IPS-18a (cell line): ENCODE results near the gene ZNF335.
A peak's percentile ranks its signal among the peaks of the same experiment; 100 is the strongest.

ENCODE experiments used
- H3K27ac ChIP-seq: one replicate; pipeline ENCODE4 v1.5.1; 2013; ENCODE audit warnings: low read length
- H3K27me3 ChIP-seq: one replicate; pipeline ENCODE4 v1.6.1; 2013; ENCODE audit warnings: mild to moderate bottlenecking, low read length; ENCODE audit not compliant: control insufficient read depth, insufficient read depth
- H3K36me3 ChIP-seq: one replicate; pipeline ENCODE4 v1.6.1; 2013; ENCODE audit warnings: low read depth, low read length; ENCODE audit not compliant: control insufficient read depth
- H3K4me1 ChIP-seq: one replicate; pipeline ENCODE4 v1.6.1; 2013; ENCODE audit warnings: low read depth, low read length; ENCODE audit not compliant: control insufficient read depth
- H3K4me3 ChIP-seq: one replicate; pipeline ENCODE4 v1.5.1; 2013; ENCODE audit warnings: low read length
- H3K9ac ChIP-seq: one replicate; pipeline ENCODE4 v1.6.1; 2013; ENCODE audit warnings: mild to moderate bottlenecking, low read length, moderate library complexity
- H3K9me3 ChIP-seq: one replicate; pipeline ENCODE4 v1.6.1; 2013; ENCODE audit warnings: low read depth, low read length; ENCODE audit not compliant: control insufficient read depth

Gene ZNF335

GRCh38 chr20:46010491-46011391, 38.7 kb upstream of the ZNF335 start:
- peaks cover 13% of the 10 kb centered on the region for H3K4me1 ChIP-seq

GRCh38 chr20:46009816-46010215, 37.8 kb upstream of the ZNF335 start:
- peaks cover 21% of the 10 kb centered on the region for H3K4me1 ChIP-seq
- peaks cover 21% of the 10 kb centered on the region for H3K27me3 ChIP-seq
- H3K9ac ChIP-seq = no peak overlapping the region
- no peak overlapping the region for H3K4me3 ChIP-seq
- no peaks in the 10 kb centered on the region for H3K9me3 ChIP-seq
- H3K27ac ChIP-seq = no peak overlapping the region
- no peaks in the 10 kb centered on the region for H3K36me3 ChIP-seq

More at GRCh38 chr20:46010491-46011391, 38.7 kb upstream of the ZNF335 start:
- H3K4me3 ChIP-seq = no peak overlapping the region
- no peak overlapping the region for H3K9ac ChIP-seq
- H3K9me3 ChIP-seq = no peaks in the 10 kb centered on the region
- no peaks in the 10 kb centered on the region for H3K36me3 ChIP-seq
- H3K27ac ChIP-seq = no peak overlapping the region
- peaks cover 24% of the 10 kb centered on the region for H3K27me3 ChIP-seq

- Histone ChIP-seq H3K4me3 (no peak overlapping the region), H3K27me3 (peaks cover 6% of the 10 kb centered on the region), H3K9ac (no peak overlapping the region), H3K9me3 (no peaks in the 10 kb centered on the region), H3K36me3 (no peaks in the 10 kb centered on the region), H3K4me1 (peaks cover 26% of the 10 kb centered on the region), H3K27ac (no peak overlapping the region)
These were observed 35.7 kb upstream of the ZNF335 start for GRCh38 chr20:46007671-46008070.

DNA sequence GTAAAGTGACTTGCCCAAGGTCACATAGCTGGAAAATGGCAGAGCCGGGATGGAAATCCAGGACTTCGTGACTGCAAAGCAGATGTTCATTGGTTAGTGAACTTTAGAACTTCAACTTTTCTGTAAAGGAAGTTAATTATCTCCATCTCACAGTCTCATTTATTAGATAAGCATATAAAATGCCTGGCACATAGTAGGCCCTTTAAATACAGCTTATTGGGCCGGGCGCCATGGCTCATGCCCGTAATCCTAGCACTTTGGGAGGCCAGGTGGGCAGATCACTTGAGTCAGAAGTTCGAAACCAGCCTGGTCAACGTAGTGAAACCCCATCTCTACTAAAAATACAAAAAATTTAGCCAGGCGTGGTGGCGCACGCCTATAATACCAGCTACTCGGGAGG, 35.0 kb upstream of the ZNF335 start:
- no peak overlapping the region for H3K9ac ChIP-seq
- H3K4me1 ChIP-seq = peaks cover 26% of the 10 kb centered on the region
- no peaks in the 10 kb centered on the region for H3K36me3 ChIP-seq
- H3K27ac ChIP-seq = no peak overlapping the region
- H3K27me3 ChIP-seq = no peaks in the 10 kb centered on the region
- H3K9me3 ChIP-seq = no peaks in the 10 kb centered on the region
- no peak overlapping the region for H3K4me3 ChIP-seq

DNA sequence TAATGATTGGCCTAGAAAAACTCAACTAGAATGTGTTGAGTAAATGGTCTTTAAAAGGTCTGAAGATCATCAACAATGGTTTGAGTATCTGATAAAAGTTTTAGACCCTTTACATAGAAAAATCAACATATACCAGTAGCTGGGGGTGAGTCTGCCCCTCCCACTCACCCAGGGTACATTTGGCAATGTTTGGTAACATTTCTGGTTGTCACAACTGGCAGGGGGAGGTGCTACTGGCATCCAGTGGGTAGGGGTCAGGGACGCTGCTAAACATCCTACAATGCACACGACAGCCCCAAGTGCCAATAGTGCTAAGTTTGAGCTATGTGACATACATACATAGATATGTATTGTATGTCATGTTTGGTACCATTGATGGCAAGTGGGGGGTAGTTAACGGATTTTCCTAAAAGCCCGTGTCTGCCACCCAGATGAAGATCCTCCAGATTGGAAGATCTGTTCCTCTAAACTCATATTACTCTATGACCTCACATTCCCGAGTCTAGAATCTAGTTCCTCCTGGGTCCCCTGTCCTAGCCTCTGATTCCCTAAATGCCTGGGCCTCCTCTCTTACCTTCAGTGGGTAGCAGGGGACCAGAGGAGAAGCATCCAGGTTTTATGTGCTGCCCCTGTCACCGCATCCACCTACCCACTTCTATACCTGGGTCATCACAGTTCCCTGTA, 34.2 kb upstream of the ZNF335 start:
- no peaks in the 10 kb centered on the region for H3K27me3 ChIP-seq
- no peak overlapping the region for H3K4me3 ChIP-seq
- H3K9me3 ChIP-seq = no peaks in the 10 kb centered on the region
- no peaks in the 10 kb centered on the region for H3K36me3 ChIP-seq
- no peak overlapping the region for H3K27ac ChIP-seq
- H3K9ac ChIP-seq = no peak overlapping the region
- H3K4me1 ChIP-seq = peaks cover 26% of the 10 kb centered on the region

DNA sequence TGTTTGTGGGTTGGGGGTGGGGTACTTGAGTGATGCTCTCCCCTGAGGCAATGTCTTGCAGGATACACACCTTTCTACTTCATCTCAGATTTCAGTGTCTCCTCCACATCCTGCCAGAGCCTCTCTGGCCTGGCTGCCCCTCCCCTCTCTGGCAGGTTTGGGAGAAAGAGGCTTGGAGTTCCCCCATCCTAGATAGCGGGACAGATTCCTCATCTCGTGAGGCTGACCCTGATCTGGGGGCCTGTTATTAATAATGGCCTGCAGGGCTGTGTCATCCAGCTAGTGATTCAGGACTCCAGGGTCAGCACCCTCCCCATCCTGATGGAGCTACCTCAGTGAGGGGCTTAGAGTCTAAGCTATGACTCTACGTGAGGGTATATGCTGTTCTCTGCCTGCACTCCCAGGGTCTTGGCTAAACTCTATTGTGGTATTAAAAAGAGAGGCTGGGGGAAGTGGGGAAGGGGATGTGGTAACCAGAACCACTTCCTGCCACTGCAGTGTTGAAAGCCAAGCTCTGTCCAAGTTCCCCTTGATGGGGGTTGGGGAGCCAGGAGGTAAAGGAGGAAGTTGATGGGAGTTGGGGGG, 33.0 kb upstream of the ZNF335 start:
- Histone ChIP-seq H3K9ac (no peak overlapping the region), H3K4me3 (peak overlapping the region; percentile 4), H3K9me3 (no peaks in the 10 kb centered on the region), H3K27ac (no peak overlapping the region), H3K36me3 (no peaks in the 10 kb centered on the region), H3K4me1 (peaks cover 33% of the 10 kb centered on the region), H3K27me3 (no peaks in the 10 kb centered on the region)

DNA sequence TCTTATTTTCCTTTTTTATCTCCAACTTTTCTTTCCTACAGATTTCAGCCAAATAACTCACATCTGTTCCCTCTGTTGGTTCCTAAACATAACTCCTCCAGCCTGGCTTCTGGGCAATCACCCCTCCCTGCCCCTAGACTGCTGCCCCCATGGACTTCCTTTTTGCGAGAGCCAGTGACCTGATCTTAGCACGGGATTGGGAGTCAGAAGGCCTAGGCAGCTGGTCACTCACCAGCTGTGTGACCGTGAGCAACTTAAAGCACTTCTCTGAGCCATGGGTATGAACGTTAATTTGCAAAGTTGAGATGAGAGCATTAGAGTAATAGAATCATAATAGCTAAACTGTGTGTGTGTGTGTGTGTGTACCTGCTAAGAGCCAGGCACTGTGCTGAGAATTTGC, 32.2 kb upstream of the ZNF335 start:
- no peaks in the 10 kb centered on the region for H3K27me3 ChIP-seq
- no peak overlapping the region for H3K27ac ChIP-seq
- H3K4me1 ChIP-seq = peaks cover 33% of the 10 kb centered on the region
- no peaks in the 10 kb centered on the region for H3K36me3 ChIP-seq
- H3K4me3 ChIP-seq = no peak overlapping the region
- H3K9me3 ChIP-seq = no peaks in the 10 kb centered on the region
- H3K9ac ChIP-seq = no peak overlapping the region

- Histone ChIP-seq H3K36me3 (no peaks in the 10 kb centered on the region), H3K27me3 (no peaks in the 10 kb centered on the region), H3K4me3 (no peak overlapping the region), H3K9ac (no peak overlapping the region), H3K4me1 (peaks cover 21% of the 10 kb centered on the region), H3K27ac (no peak overlapping the region), H3K9me3 (no peaks in the 10 kb centered on the region)
These were observed 30.0 kb upstream of the ZNF335 start for GRCh38 chr20:46002008-46002407.

DNA sequence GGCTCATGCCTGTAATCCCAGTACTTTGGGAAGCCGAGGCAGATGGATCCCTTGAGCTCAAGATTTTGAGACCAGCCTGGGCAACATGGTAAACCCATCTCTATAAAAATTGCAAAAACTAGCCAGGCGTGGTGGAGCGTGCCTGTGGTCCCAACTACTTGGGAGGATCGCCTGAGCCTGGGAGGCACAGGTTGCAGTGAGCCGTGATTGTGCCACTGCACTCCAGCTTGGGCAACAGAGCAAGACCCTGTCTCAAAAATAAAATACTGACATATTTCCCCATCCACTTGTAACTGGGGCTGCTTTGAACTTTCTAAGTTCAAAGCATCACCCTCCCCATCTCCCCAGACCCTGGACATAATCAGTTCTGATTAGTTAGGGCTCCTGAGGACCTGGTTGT, 29.5 kb upstream of the ZNF335 start:
- Histone ChIP-seq H3K27ac (no peak overlapping the region), H3K9ac (no peak overlapping the region), H3K4me3 (no peak overlapping the region), H3K4me1 (peaks cover 21% of the 10 kb centered on the region), H3K27me3 (no peaks in the 10 kb centered on the region), H3K36me3 (no peaks in the 10 kb centered on the region), H3K9me3 (no peaks in the 10 kb centered on the region)

DNA sequence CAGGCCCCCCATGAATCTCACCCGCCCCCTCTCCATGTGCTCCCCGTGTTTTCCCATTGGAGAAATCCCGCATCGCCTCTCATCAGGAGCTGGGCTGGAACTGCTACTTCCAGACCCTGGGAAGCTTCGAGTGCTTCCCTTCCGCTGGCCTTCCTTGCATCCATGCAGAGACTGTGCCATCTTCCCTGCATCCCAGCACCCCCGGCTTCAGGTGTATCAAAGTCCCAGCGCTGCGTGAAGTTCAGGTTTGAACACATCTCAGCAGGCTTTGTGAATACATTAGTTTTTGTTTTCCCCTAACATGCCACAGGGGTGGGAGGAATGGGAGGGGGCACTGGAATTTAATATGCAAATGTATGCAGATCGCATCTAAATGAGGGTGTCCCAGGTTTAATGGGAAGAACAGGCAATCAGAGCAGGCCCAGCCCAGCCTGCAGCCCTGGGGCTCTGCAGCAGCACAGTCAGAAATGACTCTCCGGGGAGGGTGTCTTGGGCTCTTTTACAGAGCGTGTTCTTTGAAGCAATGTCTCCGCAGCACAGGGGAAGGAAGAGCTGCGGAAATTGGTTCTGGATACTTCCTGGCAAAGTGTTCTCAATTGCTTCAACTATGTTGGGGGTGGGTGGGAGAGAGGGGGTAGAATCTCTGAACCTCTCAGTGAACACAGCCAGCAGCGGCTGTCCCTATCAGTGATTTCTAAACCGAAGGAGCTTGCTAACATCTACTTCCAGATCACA, 28.4 kb upstream of the ZNF335 start:
- H3K27me3 ChIP-seq = no peaks in the 10 kb centered on the region
- peaks cover 19% of the 10 kb centered on the region for H3K4me1 ChIP-seq
- H3K9me3 ChIP-seq = no peaks in the 10 kb centered on the region
- H3K27ac ChIP-seq = no peak overlapping the region
- H3K4me3 ChIP-seq = no peak overlapping the region
- H3K36me3 ChIP-seq = no peaks in the 10 kb centered on the region
- no peak overlapping the region for H3K9ac ChIP-seq

DNA sequence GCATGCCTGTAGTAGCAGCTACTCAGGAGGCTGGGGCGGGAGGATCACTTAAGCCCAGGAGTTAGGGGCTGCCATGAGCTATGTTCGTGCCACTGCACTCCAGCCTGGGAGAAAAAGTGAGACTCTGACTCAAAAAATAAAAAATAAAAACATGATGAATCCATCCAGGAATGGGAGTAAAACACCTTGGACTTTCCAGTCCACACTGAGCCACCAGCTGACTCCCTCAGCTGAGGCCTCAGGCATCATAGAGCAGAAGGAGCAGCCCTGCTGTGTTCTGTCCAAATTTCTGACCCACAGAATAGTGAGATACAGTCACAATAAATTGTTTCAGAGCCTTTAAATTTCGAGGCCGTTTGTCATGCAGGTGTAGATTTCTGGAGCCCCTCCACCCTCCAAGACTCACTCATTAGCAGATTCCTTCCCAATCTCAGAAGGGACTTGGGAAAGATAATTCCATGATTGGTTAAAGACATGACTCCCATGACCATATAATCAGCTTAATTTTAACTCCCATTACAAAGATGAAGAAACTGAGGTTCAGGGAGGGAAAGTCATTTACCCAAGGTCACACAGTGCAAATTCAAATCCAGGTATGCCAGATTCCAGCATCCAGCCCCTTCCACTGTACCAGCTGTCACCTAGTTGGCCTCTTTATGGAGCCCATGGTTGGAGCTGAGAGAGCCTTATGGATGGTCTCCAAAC, 27.7 kb upstream of the ZNF335 start:
- peaks cover 16% of the 10 kb centered on the region for H3K4me1 ChIP-seq
- H3K9me3 ChIP-seq = no peaks in the 10 kb centered on the region
- no peak overlapping the region for H3K27ac ChIP-seq
- H3K27me3 ChIP-seq = no peaks in the 10 kb centered on the region
- H3K36me3 ChIP-seq = no peaks in the 10 kb centered on the region
- H3K4me3 ChIP-seq = no peak overlapping the region
- H3K9ac ChIP-seq = no peak overlapping the region
